Activated naive CD8-positive, alpha-beta T cell treated with anti-CD3 and anti-CD28 coated beads, Interleukin-2, amount 50 U/mL, for 16 hours (primary cell): ENCODE results near the gene RNASEH2B.

Experiments
- DNase-seq: peaks from one replicate; pipeline ENCODE4 v3.0.0-alpha.2; 2020; ENCODE audit warnings: low read depth, low spot score

The RNASEH2B gene

GRCh38 chr13:50909605-50910484, at the start of gene RNASEH2B:
Gene RNASEH2B (plus strand): TSS chr13:50909791. CDS start chr13:50910077, 286 bp downstream.
- DNase-seq, result peak; percentile 35

- no peak for DNase-seq
Measured at GRCh38 chr13:50864492-50864891, 45.1 kb upstream of the RNASEH2B start.

GRCh38 chr13:50866817-50867636, 42.6 kb upstream of the RNASEH2B start:
- DNase-seq, result no peak

GRCh38 chr13:50867637-50867945, 42.0 kb upstream of the RNASEH2B start:
- no peak for DNase-seq

- no peak for DNase-seq
Measured at GRCh38 chr13:50871405-50871804, 38.2 kb upstream of the RNASEH2B start.

- DNase-seq, result no peak
Measured at GRCh38 chr13:50873467-50873866, 36.1 kb upstream of the RNASEH2B start.

- DNase-seq, result no peak
Measured at GRCh38 chr13:50873991-50874390, 35.6 kb upstream of the RNASEH2B start.

GRCh38 chr13:50882816-50883435, 26.7 kb upstream of the RNASEH2B start:
- no peak for DNase-seq

GRCh38 chr13:50883728-50884127, 25.9 kb upstream of the RNASEH2B start:
- DNase-seq, result no peak

- no peak for DNase-seq
Measured at GRCh38 chr13:50884265-50884664, 25.3 kb upstream of the RNASEH2B start.

GRCh38 chr13:50887151-50887550, 22.4 kb upstream of the RNASEH2B start:
- DNase-seq, result no peak

GRCh38 chr13:50888362-50888761, 21.2 kb upstream of the RNASEH2B start:
- DNase-seq, result no peak

- no peak for DNase-seq
Measured at GRCh38 chr13:50889317-50889716, 20.3 kb upstream of the RNASEH2B start.

- no peak for DNase-seq
Measured at GRCh38 chr13:50891206-50891605, 18.4 kb upstream of the RNASEH2B start.

GRCh38 chr13:50892210-50892944, 17.2 kb upstream of the RNASEH2B start:
- no peak for DNase-seq

GRCh38 chr13:50893211-50893852, 16.3 kb upstream of the RNASEH2B start:
- DNase-seq, result no peak

GRCh38 chr13:50894012-50894411, 15.6 kb upstream of the RNASEH2B start:
- no peak for DNase-seq

- DNase-seq, result no peak
Measured at GRCh38 chr13:50894504-50894903, 15.1 kb upstream of the RNASEH2B start.

- no peak for DNase-seq
Measured at GRCh38 chr13:50898338-50898737, 11.3 kb upstream of the RNASEH2B start.

GRCh38 chr13:50901701-50902100, 7.9 kb upstream of the RNASEH2B start:
- DNase-seq, result no peak

GRCh38 chr13:50905256-50905655, 4.3 kb upstream of the RNASEH2B start:
- DNase-seq, result no peak
